DMS 273 treated with DMSO at 0.1 percent for 48 hours (cell line): ENCODE measurements around the gene PHF3.

Source experiments
- DNase-seq: peaks from one replicate; lab custom pipeline; 2025; lab: John Stamatoyannopoulos, UW

Gene PHF3, protein sequence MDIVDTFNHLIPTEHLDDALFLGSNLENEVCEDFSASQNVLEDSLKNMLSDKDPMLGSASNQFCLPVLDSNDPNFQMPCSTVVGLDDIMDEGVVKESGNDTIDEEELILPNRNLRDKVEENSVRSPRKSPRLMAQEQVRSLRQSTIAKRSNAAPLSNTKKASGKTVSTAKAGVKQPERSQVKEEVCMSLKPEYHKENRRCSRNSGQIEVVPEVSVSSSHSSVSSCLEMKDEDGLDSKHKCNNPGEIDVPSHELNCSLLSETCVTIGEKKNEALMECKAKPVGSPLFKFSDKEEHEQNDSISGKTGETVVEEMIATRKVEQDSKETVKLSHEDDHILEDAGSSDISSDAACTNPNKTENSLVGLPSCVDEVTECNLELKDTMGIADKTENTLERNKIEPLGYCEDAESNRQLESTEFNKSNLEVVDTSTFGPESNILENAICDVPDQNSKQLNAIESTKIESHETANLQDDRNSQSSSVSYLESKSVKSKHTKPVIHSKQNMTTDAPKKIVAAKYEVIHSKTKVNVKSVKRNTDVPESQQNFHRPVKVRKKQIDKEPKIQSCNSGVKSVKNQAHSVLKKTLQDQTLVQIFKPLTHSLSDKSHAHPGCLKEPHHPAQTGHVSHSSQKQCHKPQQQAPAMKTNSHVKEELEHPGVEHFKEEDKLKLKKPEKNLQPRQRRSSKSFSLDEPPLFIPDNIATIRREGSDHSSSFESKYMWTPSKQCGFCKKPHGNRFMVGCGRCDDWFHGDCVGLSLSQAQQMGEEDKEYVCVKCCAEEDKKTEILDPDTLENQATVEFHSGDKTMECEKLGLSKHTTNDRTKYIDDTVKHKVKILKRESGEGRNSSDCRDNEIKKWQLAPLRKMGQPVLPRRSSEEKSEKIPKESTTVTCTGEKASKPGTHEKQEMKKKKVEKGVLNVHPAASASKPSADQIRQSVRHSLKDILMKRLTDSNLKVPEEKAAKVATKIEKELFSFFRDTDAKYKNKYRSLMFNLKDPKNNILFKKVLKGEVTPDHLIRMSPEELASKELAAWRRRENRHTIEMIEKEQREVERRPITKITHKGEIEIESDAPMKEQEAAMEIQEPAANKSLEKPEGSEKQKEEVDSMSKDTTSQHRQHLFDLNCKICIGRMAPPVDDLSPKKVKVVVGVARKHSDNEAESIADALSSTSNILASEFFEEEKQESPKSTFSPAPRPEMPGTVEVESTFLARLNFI (N-terminal part only)

DNA sequence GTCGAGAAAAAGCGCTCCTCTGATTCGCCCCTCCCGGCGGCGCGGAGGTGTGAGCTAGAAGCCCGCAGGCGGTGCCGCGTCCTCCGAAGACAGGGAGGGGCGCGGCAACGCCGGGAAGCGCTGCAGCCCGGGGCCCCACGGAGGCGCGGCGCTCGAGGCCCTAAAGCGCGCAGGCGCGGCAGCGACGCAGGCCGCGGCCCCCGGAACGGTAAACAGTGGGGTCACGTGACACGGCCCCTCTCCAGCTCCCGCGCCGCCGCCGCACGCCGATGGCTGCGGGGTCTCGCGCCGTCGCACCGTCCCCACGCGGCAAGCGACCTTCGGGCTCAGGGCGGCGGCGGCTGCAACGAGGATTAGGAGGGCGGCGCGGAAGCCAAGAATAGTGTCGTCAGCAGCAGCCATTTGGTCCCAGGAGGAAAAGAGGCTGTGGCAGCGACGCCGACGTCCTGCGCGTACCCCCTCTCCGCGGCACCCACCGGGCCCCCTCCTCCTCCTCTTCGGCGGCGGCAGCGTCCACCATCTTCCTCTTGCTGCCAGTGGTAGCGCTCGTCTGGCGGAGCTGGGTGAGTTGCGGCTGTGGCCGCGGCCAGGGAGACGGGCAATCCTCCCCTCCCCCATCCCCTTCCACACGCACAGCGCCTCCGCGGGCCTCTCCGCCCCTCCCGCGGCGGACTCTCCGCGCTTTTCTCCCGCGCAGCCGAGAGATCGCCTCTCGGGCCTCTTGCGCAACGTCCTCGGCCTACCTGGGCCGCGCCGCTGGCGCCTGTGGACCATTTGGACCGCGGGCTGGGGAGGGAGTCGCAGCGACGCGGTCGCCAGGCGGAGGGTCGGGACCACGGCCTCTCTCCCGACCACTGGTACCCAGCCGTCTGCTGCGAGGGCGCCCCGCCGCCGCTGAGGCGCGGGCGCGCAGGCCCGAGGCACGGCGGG, at the start of gene PHF3:
TSS of gene PHF3 (plus strand) at position 215 of the 930 bp plus-strand sequence. CDS start 10,750 bp downstream, outside the sequence.
- peak; percentile 70 for DNase-seq

DNA sequence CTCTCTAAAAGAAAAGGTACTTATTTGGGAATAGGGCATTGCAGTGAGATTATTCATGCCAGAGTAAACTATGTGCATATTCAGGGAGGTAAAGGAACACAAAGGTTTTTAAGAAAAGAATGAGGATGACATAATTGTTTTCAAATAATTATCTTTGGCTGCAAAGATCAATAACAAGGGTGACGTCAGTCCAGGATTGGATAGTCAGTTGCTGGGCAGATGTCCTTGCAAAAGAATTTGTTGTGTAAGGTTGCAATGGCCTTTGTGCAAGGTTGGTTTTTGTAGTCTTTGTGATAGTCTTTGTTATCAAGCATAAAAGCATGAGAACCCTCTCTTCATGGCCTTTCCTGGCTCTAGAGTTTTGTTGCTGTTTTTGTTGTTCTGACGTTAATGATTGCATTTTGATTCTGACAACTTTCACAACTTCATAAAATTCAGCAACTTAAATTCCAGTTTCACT, 45.6 kb upstream of the PHF3 start:
- no peak for DNase-seq

DNA sequence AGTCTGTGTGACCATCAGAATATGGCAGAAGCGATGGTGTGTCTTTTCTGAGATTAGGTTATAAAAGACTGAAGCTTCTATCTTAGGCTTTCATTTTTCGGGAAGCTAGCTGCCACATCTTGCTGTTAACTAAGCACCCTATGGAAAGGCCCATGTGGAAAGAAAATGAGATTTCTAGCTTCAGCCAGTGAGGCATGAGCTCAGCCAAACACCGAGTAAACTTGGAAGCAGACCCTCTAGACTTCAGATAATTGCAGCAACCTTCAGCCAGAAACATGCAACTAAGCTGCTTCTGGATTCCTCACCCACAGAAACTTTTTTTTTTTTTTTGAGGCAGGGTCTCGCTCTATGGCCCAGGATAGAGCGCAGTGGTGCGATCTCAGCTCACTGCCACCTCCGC, 42.7 kb upstream of the PHF3 start:
- no peak for DNase-seq

DNA sequence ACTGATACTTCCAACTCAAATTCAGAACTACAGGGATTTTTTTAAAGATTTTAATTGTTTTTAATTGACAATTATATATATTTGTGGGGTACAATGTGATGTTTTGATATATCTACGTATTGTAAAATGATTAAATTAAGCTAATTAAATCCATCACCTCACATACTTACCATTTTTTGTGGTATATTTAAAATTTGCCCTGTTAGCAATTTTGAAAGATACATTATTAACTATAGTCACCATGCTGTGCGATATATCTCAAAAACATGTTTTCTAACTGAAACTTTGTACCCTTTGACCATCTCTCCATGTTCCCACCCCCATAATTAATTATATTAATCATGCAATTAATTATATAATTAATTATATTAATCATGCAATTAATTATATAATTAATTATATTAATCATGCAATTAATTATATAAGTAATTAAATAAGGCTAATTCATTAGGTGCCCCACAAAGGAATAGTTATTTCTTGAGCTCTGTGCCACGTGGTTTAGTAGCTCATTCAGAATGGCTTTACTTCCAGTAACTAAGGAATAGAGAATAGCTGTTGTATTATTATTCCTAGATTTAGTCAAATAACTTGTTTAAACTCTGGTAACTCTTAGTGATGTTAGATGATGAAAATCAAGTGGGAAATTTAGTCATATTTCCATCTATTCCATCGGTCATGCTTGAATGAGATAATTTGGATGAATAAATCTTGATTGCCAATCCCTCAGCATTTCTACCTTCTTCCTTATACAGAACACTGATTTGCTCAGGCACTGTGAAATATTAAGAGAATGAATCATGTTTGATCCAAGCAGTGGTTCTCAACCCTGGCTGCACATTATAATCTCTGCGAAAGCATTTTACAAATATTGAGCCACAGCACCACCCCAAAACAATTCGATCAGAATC, 38.2 kb upstream of the PHF3 start:
- no peak for DNase-seq

DNA sequence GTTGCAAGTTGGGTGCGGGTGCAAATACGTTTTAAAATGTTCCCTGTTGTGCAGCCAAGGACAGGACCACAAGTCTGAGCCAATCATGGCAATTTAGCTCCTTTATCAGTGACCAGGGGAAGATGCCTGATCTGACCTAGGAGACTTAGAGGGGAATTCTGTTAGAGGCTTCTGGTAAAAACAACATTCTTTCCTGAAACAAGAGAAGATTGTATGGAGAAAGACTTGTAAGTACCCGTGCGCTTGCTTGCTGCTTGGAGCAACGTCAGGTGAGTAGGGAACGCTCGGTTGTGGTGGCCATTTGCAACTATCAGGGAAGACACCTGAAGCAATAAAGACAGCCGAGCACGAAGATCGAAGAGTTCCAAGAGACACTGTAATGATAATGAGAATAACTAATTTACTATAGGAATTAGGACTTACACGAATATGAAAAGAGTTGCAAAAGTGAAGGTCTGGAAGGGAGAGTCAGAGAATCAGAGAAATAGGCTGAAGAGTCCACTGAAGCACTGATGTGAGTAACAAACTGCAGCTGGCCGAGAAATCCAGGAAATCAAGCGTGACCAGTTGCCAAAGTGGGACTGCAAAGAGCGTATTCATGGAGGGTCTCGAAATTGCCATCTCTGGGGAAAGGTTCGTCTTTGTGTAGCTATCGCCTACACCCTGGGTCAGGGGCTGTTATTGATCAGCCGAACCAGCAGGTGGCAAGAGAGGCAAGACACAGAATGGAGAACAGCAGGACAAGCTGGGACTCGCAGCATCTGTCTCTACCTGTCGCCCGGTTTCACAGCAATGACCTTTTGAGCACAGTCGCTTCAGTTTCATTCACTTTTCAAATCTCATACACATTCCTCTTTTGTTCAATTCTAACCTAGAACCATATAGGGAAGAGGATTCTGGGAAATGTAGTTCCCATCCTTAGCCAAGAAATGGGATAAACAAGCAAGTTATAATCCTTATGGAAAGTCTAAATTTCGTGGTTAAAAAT, 37.3 kb upstream of the PHF3 start:
- DNase-seq = no peak

DNA sequence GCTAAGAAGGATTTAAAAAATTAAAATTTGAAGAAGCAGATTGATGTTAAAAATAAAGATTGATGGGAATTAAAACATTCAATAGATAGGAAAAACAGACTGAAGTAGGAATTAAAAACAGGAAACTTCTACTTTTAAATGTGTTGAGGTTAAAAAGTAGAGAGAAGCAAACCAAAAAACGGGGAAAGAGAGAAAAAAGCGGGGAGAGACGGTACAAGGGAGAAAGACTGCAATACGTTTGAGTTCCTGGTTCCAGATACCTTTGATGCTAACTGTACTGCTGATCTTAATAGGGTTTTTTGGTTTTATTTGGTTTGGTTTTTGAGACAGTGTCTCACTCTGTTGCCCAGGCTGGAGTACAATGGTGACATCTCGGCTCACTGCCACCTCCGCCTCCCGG, 36.4 kb upstream of the PHF3 start:
- no peak for DNase-seq

DNA sequence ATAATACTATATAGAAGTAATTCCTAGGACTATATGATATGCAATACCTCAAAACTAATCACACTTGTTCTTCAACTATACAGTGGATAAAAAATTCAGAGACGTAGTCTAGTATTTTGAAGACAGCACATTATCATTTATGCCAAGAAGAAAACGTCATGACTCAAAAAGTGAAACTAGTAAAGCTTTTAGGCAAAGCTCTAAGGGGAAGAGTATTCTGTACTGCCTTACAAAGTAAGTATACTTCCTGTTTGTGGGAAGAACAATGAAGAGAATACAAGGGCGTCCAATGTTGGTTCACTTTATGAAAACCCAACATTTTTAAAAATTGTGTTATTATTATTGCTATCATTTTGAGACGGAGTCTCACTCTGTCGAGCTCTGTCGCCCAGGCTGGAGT, 35.5 kb upstream of the PHF3 start:
- DNase-seq = no peak

DNA sequence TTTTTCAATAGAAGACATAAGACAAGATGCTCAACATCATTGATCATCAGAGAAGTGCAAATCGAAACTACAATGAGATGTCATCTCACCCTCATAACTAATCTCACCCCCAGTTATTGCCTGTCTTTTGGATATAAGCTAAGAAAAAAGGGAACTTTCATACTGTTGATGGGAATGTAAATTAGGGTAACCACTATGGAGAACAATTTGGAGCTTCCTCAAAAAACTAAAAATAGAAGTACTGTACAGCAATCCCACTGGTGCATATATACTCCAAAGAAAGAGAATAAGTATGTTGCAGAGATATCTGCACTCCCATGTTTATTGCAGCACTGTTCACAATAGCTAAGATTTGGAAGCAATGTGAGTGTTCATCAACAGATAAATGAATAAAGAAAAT, 26.4 kb upstream of the PHF3 start:
- no peak for DNase-seq

DNA sequence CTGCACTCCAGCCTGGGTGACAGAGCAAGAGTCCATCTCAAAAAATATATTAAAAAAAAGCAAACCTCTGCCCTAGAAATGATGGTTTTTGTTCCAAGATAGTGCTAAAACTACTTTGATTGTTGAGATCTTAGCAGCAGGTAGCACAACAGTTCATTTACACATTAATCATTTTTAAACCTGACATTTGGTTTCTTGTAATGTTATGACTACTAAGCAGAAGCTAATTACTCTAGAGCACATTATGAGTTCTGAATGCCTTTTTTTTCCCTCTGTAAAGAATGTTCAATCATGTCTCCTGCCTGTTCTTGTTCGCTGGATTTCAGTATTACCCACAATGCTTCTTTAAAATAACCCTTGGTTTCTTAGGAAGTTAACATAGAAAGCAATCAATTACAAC, 24.7 kb upstream of the PHF3 start:
- DNase-seq = no peak

DNA sequence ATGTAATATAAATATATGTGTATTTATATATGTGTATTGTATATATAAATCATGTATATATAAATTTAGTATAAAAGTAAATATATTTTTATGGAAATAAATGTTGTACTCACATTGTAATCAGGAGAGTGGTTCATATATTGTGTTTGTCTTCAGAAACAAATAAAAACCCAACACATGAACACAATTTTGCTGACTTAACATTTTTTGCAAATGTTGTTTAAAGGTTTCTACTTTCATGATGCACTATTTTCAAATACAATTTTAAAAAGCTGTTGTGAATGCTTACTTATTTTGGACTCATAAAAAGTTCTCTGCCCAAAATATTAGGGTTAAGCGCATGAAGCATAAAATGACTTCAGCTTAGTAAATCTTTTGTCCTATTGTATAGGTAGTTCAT, 24.0 kb upstream of the PHF3 start:
- no peak for DNase-seq

DNA sequence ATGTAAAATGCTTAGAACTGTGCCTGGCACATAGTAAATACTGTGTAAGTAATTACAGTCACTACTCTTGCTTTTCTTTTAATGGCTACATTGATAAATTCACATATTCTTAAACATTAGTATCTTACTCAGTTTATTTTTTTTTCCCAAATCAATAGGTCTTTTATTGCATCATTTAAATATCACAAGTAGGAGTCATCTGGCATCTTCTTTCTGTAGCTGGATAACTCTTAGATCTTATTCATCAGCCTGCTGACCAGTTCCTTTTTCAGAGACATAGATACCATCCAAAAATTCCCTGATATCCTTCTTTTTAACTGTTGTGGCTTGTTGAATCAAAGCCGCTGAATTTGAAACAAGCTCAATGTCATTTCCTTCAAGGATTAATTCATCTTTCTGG, 20.0 kb upstream of the PHF3 start:
- DNase-seq = no peak

DNA sequence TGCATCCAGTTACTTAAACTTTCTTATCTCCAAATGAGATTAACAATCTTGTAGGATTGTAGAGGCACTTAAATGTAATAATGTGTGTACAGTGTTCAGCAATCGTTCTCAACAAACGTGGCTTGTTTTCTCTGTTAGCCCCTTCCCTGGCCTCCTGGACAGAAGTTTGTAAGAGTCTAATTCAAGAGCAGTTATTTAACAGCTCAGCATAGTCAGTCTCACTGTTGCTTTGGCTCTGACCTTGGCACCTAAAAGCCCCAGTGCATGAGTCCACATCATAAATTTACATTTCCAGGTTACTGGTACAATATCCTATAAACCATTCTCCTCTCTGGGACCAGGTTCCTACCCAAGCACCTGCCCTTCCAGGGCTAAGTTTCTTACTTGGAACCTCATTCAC, 11.5 kb upstream of the PHF3 start:
- no peak for DNase-seq

DNA sequence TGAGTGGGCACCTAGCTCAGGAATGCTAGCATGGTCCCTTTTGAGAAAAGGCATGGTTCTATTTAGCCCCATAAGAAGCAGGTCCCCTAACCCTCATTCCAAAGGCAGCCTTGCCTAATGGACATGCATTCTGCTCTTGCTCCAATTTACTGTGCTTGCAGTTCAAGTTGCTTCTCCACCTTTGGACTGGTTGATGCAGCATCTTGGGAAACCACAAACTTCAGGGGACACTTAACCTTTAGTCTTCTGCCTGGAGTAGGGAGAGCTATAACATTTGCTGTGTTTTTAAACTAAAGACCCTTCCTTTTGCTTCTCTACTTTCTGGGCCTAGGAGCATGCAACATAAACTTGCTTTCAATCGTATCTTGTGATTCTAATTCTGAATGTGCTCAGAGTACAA, 5.1 kb upstream of the PHF3 start:
- no peak for DNase-seq

DNA sequence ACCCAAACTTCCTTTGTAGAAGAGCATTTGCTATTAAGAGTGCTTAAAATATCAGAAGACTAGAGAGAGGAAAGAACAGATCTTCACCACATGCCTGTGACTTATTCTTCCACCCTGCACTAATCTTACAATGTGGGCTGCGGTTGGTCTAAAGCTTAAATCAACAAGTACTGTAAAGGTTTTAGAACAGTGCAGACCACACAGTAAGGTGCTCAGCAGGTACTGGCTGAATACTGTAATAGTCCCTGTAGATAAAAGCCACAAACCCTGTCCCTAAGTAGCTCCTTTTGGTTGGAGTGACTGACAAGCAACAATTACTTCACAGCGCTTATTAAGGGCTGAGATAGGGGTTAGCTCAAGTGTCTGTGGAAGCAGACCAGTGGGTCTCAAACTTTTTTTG, 972 bp upstream of the PHF3 start:
- DNase-seq = no peak

DNA sequence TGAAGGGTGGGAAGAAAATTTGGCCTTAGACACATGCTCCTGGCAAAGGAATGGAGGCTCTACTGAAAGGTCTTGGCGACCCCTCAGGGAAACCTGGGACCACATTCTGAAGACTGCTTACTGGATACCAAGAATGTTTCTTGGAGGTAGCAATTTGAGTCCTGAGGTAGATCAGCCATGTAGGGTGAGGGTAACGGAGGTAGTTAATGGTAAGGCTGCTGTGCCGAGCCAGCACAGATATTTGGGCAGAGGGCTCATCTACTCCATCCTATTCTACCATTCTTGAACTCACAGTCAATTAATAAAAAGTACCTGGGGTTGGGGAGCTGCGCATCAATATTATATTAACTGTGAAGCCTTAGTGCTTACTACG, 401 bp upstream of the PHF3 start:
- DNase-seq = no peak

DNA sequence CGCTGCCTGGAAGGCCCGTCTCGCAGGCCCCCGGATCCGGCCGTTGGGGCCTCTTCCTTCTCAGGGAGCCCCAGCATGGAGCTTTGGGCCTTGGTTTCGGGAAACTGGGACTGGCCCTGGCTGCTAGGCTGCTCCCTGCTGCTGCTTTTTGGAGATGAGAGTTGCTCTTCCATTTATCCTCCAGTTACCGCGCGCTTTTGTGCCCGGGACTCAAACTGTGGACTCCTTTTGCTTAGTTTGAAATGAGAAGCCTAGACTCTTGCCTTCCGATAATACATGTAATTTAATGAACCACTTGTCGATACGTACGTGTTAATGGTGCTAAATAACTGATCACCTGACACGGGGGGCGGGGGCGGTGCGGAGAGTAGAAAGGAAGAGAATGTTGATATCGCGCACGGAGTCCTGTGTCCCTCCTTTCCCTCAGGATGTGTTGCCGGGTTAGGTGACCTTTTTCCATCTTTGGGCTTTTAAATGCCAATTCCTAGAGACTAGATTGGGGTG, 968 bp downstream of the PHF3 start:
- DNase-seq = no peak

DNA sequence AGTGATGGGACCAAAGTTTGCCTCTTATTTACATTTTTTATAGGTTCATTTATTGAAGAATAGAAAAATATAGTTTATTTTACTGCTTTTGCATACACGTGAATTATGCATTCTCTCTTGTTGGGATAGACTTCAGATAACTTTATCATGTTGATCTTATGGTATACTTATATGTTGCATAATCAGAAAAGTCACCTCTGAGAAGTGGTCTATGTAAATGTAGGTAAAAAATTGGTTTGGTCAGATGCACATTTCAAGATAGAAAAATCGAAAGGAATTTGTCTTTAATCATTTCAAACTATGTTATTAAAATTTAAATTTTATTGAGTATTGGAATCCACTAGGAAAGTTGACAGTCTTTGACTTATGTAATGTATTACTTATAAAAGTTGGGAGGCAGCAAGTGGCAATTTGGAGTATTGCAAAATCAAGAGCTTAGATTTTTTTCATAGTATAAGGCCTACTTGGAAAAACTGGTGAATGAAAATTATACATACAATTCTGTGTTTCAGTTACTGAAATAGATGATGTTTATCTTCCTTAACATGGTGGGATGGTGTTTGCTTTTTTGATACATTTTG, 2.4 kb downstream of the PHF3 start:
- no peak for DNase-seq

DNA sequence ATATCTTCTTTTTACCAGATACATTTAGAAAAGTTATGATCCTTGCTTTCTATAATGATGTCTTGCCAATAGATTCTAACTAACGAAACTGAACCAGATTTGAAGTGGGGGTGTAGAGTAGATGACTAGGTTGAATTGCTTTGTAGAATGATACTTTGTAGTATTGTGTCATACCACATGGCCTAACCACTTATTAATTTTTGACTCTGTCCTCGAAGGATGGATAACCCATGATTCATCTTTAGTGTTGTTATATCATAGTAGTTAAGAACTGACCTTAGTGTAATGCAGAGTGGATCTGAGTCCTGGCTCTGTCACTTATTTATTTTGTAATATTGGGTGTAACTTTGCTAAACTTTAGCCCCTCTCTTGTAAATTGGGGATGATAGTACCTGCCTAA, 4.5 kb downstream of the PHF3 start:
- DNase-seq = no peak

DNA sequence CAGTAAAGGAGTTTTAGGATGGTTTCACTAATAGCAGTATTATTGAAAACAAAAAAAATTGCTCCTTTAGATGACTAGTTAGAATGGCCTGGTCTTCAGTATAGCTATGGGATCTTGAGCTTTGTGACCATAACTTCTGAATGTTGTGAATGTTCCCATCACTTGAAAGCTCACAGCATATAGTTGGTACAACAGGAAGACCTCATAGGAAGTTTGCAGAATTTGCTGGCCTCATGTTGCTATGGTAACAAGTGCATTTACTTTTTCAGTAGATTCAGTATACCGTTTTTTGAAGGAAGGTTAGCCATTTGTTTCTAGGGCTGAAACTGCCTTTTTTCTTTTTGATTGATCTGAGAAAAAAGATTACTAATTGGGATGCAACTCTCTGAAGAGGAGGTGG, 8.3 kb downstream of the PHF3 start:
- no peak for DNase-seq
